ENCODE data around the gene TSPAN9. TPM values are rescaled to one million over a fixed set of nuclear protein-coding genes. Genes with fewer than 3 reads are reported as not detected.

Gene TSPAN9
- total and polyA plus RNA-seq, 9 of the 15 experiments (the other 6 are each of a cell fraction or from before 2014, with no cell fraction given): 0.23 to 2.1 (median 0.60) TPM; not detected in 2

- TF ChIP-seq HDAC1 (IDR thresholded peaks at IDR 0.05): no peak
- no peak for TF ChIP-seq ARID3B (CRISPR knock-in tag; IDR thresholded peaks at IDR 0.05; ENCODE audit: borderline replicate concordance)
- no peak for TF ChIP-seq SUPT5H (IDR thresholded peaks at IDR 0.05)
- no peak for TF ChIP-seq POLR3A (IDR thresholded peaks at IDR 0.05; ENCODE audit: borderline replicate concordance, extremely low read depth, insufficient read depth, insufficient read length)
- no peak for TF ChIP-seq BMI1 (IDR thresholded peaks at IDR 0.05; ENCODE audit: low read length)
- TF ChIP-seq KLF13 (tag; IDR thresholded peaks at IDR 0.05; ENCODE audit: borderline replicate concordance, low read depth): no peak
- no peak for TF ChIP-seq SNAPC5 (CRISPR knock-in tag; IDR thresholded peaks at IDR 0.05)
- TF ChIP-seq NR3C1 (CRISPR knock-in tag; IDR thresholded peaks at IDR 0.05): no peak
- TF ChIP-seq PYGO2 (tag; IDR thresholded peaks at IDR 0.05): no peak
- no peak overlapping the region for H3K27ac ChIP-seq (ENCODE audit: extremely low read depth, low read depth, low read length)
- no peaks in the 10 kb centered on the region for H3K9me1 ChIP-seq (ENCODE audit: control insufficient read depth, insufficient read depth, low read length)
- H3K27me3 ChIP-seq (ENCODE audit: control insufficient read depth in 2 of 2, insufficient read depth in 2 of 2, low read length in 2 of 2): peaks cover 5 to 55% of the 10 kb centered on the region in 2 experiments; a peak in 3 of 5 replicates
- no peak overlapping the region for H3K4me3 ChIP-seq
- 18% methylated on average over 9 of the region's 17 CpGs for whole genome bisulfite sequencing (ENCODE audit: insufficient coverage, low coverage, missing lambda C conversion rate)
- H3K79me2 ChIP-seq (ENCODE audit: control insufficient read depth, insufficient read depth, low read length): no peaks in the 10 kb centered on the region
- H3K4me1 ChIP-seq (replicated peaks in 1 of 2; ENCODE audit: control insufficient read depth in 2 of 2, insufficient read depth in 2 of 2, low read length in 2 of 2): no peaks in the 10 kb centered on the region
- no peak for ATAC-seq
- H3K9me3 ChIP-seq (replicated peaks; ENCODE audit: control insufficient read depth, insufficient read depth, low read depth, low read length): no peaks in the 10 kb centered on the region
- FAIRE-seq: no peak
- intact Hi-C loops (cut with micrococcal nuclease): no loop called here
- H4K20me1 ChIP-seq (replicated peaks; ENCODE audit: control insufficient read depth, insufficient read depth, low read length): no peaks in the 10 kb centered on the region
- ChIA-PET POLR2A (no interaction called here), CTCF (ENCODE audit: low intra/inter-chr PET ratio) (no interaction called here)
- H3K36me3 ChIP-seq (ENCODE audit: control insufficient read depth, insufficient read depth, low read length): no peaks in the 10 kb centered on the region
- H3K4me2 ChIP-seq (ENCODE audit: insufficient read depth, low read length): no peak overlapping the region
- H2AFZ ChIP-seq (ENCODE audit: low read depth, low read length): no peak overlapping the region
- in situ Hi-C loops (cut with MboI): no loop called here
- no peak for DNase-seq (ENCODE audit: extremely low read depth in 1 of 4, low spot score in 3 of 4)
- H3K9ac ChIP-seq (ENCODE audit: insufficient read depth in 1 of 2, low read depth in 2 of 2, low read length in 2 of 2): no peak overlapping the region
- no TSS peak for BruUV-seq (replicated peaks)
Measured at GRCh38 chr12:3090240-3091037, 13.3 kb downstream of the TSPAN9 start.

Data from K562 (cell line).